Mesothelial cell of epicardium (in vitro differentiated cells): ENCODE data around the gene FPR1. TPM values are rescaled to one million over a fixed set of nuclear protein-coding genes. Genes with fewer than 3 reads are reported as not detected.
"Not testable (repeated sequence)": the region's sequence is repeated elsewhere in the genome, so short reads cannot be mapped to it uniquely, and the experiment has no call there.

Source experiments
- DNase-seq, 2 experiments: peaks; one replicate each; pipeline ENCODE4 v3.0.0; 2021; ENCODE audit warnings: low spot score in 2 of 2; ENCODE audit not compliant: unreplicated experiment in 2 of 2
- H3K27ac Mint-ChIP-seq: 2 replicates; pipeline ENCODE4 v1.8.0; 2021; ENCODE audit warnings: mixed read lengths
- H3K27me3 Mint-ChIP-seq: 2 replicates; pipeline ENCODE4 v1.8.0; 2021; ENCODE audit warnings: low read depth, mixed read lengths
- H3K36me3 Mint-ChIP-seq: 2 replicates; pipeline ENCODE4 v1.8.0; 2021; ENCODE audit warnings: mixed read lengths
- H3K4me1 Mint-ChIP-seq: 2 replicates; pipeline ENCODE4 v1.8.0; 2021; ENCODE audit warnings: mixed read lengths
- H3K4me3 Mint-ChIP-seq: 2 replicates; pipeline ENCODE4 v1.8.0; 2021; ENCODE audit warnings: mild to moderate bottlenecking, moderate library complexity, mixed read lengths
- H3K9me3 Mint-ChIP-seq: 2 replicates; pipeline ENCODE4 v1.8.0; 2021; ENCODE audit warnings: mixed read lengths
- total RNA-seq: library from RNA; stranded (reverse); gene quantifications from 3 replicates; pipeline ENCODE4 v1.2.1, GENCODE V29; 2021
- TF ChIP-seq, protein P1 (sequence below): fragments of 200-600 bp; sonication (generic); IDR thresholded peaks from one replicate; pipeline ENCODE4 v1.5.0; 2021; ENCODE audit warnings: antibody characterized with exemption; ENCODE audit not compliant: unreplicated experiment

Gene FPR1
- total RNA-seq, 1 donor from 2014 or later, result not detected

DNA sequence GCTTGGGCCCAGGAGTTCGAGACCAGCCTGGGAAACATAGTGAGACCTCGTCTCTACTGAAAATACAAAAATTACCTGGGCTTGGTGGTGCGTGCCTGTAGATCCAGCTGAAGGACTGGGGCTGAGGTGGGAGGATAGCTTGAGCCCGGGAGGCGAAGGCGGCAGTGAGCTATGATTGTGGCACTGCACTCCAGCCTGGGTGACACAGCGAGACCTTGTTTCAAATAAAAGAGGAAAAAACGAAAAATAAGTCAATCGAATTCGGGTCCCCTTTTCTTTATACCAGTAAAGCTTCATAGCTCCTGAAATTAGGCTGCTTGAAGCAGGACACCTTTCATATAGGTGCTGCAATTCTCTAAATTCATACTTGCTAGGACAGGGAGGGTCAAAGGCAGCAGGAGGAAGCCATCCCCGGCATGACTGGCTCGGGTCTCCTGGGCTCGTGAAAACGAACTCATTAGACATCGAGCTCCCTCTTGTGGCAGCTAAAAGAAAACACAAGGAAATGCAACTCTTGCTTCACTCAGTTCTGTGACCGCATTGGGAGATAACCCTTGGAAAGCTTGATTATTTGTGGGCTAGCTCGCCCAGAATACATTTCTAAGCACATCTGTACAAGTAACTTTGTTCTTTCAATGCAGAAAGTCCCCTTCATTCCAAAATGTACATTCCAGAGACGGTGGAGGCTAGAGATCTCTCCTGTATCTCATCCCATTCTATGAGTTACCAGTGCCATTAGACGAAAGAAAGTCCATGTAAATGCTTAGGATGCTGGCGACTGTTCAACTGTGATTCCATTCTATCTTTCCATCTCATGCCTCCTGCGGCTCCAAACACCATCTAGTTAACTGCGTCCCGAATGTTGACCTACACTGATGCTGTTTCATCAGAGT is 26.1 kb upstream of the FPR1 start:
- no peaks in the 10 kb centered on the region for H3K36me3 Mint-ChIP-seq
- no peaks in the 10 kb centered on the region for H3K4me1 Mint-ChIP-seq
- no peak overlapping the region for H3K27ac Mint-ChIP-seq
- TF ChIP-seq, protein P1, sequence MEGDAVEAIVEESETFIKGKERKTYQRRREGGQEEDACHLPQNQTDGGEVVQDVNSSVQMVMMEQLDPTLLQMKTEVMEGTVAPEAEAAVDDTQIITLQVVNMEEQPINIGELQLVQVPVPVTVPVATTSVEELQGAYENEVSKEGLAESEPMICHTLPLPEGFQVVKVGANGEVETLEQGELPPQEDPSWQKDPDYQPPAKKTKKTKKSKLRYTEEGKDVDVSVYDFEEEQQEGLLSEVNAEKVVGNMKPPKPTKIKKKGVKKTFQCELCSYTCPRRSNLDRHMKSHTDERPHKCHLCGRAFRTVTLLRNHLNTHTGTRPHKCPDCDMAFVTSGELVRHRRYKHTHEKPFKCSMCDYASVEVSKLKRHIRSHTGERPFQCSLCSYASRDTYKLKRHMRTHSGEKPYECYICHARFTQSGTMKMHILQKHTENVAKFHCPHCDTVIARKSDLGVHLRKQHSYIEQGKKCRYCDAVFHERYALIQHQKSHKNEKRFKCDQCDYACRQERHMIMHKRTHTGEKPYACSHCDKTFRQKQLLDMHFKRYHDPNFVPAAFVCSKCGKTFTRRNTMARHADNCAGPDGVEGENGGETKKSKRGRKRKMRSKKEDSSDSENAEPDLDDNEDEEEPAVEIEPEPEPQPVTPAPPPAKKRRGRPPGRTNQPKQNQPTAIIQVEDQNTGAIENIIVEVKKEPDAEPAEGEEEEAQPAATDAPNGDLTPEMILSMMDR, result peak; percentile 80
- DNase-seq, result peak; percentile 28 to 54
- H3K9me3 Mint-ChIP-seq, result peaks cover 3% of the 10 kb centered on the region
- H3K27me3 Mint-ChIP-seq, result peaks cover 26% of the 10 kb centered on the region
- H3K4me3 Mint-ChIP-seq, result no peak overlapping the region

DNA sequence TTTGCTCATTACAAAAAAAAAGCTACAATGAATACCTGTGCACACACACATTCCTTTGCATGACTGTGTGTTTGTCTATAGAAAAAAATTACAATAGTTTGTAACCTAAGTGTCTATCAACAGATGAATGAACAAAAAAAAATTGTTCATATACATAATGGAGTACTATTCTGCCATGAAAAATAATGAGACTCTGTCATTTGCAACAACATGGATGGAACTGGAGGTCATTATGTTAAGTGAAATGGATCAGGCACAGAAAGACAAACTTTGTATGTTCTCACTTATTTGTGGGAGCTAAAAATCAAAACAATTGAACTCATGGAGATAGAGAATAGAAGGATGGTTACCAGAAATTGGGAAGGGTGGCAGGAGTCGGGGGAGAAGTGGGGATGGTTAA is 24.9 kb upstream of the FPR1 start:
- not testable (repeated sequence) for H3K4me1 Mint-ChIP-seq, DNase-seq, H3K9me3 Mint-ChIP-seq, H3K4me3 Mint-ChIP-seq, H3K36me3 Mint-ChIP-seq, H3K27ac Mint-ChIP-seq
- peaks cover 26% of the 10 kb centered on the region for H3K27me3 Mint-ChIP-seq

DNA sequence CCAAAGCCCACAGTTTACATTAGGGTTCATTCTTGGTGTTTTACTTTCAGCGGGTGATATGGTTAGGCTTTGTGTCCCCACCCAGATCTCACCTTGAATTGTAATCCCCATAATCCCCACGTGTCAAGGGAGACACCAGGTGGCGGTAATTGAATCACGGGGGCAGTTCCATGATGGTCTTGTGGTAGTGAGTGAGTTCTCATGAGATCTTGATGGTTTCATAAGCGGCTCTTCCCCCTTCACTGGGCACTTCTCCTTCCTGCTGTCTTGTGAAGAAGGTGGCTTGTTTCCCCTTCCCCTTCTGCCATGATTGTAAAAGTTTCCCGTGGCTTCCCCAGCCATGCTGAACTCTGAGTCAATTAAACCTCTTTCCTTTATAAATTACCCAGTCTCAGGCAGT is 21.3 kb upstream of the FPR1 start:
- Mint-ChIP-seq H3K27ac (no peak overlapping the region), H3K4me1 (no peaks in the 10 kb centered on the region), H3K9me3 (peaks cover 21% of the 10 kb centered on the region), H3K27me3 (peaks cover 5% of the 10 kb centered on the region), H3K36me3 (no peaks in the 10 kb centered on the region), H3K4me3 (no peak overlapping the region)
- no peak for DNase-seq
- TF ChIP-seq, protein P1, result no peak

DNA sequence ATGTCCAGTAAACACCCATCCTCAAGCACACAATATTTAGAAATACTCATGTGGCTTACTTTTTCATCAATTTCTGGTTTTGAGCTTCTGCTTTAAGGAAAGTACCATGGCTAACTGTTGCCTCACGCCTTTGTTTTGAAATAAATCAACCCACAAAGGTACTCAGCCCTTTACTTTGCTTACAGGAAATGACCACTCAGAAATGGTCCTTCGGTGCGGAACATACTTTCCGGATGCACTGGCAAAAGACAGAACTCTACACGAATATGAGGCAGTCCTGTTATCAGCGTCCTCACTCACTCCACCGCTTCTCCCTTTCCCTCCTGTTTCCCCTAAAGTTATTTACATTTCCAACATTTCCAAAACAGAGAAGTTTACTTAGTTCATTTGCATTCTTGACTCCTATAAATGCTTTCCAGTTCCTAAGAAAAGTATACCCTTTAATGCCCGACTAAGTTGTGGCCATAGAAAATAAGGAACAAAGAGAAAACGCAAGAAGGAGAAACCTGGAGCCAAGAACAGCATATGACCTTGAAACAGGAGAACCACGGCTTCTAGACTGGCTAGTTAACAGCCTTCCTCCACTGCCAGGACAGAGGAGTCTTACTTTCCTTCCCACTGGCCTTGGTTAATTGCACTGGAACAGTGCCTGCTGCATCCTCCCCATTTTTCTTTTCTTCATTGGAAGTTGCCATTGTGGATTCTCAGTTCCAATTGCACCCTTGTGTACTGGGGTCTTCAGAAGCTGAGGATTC is 19.9 kb upstream of the FPR1 start:
- Mint-ChIP-seq H3K27ac (no peak overlapping the region), H3K36me3 (no peaks in the 10 kb centered on the region), H3K4me1 (no peaks in the 10 kb centered on the region), H3K4me3 (no peak overlapping the region), H3K9me3 (peaks cover 21% of the 10 kb centered on the region), H3K27me3 (peaks cover 5% of the 10 kb centered on the region)
- TF ChIP-seq, protein P1, result no peak
- no peak for DNase-seq

DNA sequence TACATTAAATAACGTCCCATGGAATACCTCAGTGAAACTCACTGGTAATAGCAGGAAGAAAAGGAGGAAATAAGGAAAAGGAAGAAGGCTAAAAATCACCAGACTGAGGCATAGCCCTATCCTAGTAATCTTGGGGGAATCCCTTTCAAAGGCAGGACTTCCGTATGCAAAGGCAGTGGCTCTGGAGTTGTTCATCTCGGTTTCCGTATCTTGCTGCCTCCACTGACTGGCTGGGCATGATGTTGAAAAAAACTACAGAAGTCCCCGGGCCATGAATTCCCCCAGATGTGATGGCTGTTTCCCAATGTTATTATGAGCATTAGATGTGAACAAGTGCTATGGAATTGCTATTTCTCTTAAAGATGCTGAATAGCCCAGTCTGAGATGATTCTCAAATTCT is 14.8 kb upstream of the FPR1 start:
- Mint-ChIP-seq H3K9me3 (peaks cover 35% of the 10 kb centered on the region), H3K27ac (no peak overlapping the region), H3K4me1 (no peaks in the 10 kb centered on the region), H3K4me3 (no peak overlapping the region), H3K36me3 (no peaks in the 10 kb centered on the region), H3K27me3 (peaks cover 5% of the 10 kb centered on the region)
- TF ChIP-seq, protein P1, result no peak
- DNase-seq, result no peak

DNA sequence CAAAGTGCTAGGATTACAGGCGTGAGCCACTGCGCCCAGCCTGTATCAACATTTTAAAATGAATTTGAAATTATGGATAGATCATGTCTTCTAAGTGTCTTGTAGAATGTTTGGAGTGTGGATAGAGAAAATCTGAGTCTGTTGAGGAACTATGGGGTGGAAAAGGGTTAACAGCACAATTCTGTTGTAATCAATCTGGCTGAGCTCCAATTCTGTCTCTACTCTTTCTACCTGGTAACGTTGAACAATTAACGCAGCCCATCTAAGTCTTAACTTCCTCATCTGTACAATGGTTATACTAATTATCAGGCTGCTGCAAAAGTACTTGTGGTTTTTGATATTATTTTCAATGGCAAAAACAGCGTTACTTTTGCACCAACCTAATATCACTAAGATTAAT is 13.4 kb upstream of the FPR1 start:
- no peak overlapping the region for H3K4me3 Mint-ChIP-seq
- H3K4me1 Mint-ChIP-seq, result no peaks in the 10 kb centered on the region
- no peak for DNase-seq
- TF ChIP-seq, protein P1, result no peak
- H3K9me3 Mint-ChIP-seq, result peaks cover 34% of the 10 kb centered on the region
- peaks cover 5% of the 10 kb centered on the region for H3K27me3 Mint-ChIP-seq
- H3K36me3 Mint-ChIP-seq, result no peaks in the 10 kb centered on the region
- H3K27ac Mint-ChIP-seq, result no peak overlapping the region
